GM12878 (cell line): Measurements from ENCODE around the gene IP6K3. TPM values are rescaled to one million over a fixed set of nuclear protein-coding genes. Genes with fewer than 3 reads are reported as not detected.

Source experiments
- ATAC-seq: fragments of 200-7000 bp; cut with Tn5 transposase; 3 replicates; pipeline ENCODE4 v1.9.1; 2020; ENCODE audit warnings: mild to moderate bottlenecking, moderate library complexity
- BruUV-seq: library from RNA; stranded (reverse); fragments of 400-500 nt; replicated peaks from 2 replicates; lab custom pipeline; 2021; lab: Mats Ljungman, UMichigan
- CTCF ChIA-PET: fragments of 300-600 bp; sonication (Branson Sonifier 250); formaldehyde crosslinking; extraction: SDS; loops from one replicate; lab custom pipeline; 2021; ENCODE audit warnings: inconsistent platforms; lab: Yijun Ruan, JAX
- POLR2A ChIA-PET: fragments of 350-600 bp; formaldehyde crosslinking; extraction: SDS; loops from one replicate; lab custom pipeline; 2021; ENCODE audit warnings: inconsistent platforms; lab: Charles Lee
- RAD21 ChIA-PET: fragments of 300-600 bp; sonication (Branson Sonifier 250); formaldehyde crosslinking; loops from one replicate; lab custom pipeline; 2023; ENCODE audit warnings: antibody characterized with exemption; ENCODE audit not compliant: unreplicated experiment; lab: Charles Lee
- SMC1A ChIA-PET: fragments of 300-600 bp; sonication (Branson Sonifier 250); formaldehyde crosslinking; loops from one replicate; lab custom pipeline; 2023; ENCODE audit not compliant: unreplicated experiment, uncharacterized antibody; lab: Charles Lee
- DNase-seq: peaks from one replicate; pipeline ENCODE4 v3.0.0-alpha.2; 2011; ENCODE audit warnings: low read depth, low spot score
- FAIRE-seq: peaks from 3 replicates; lab custom pipeline; 2011; peaks lifted over from hg19 to GRCh38; lab: Jason Lieb, UNC
- H2AFZ ChIP-seq: 2 replicates; pipeline ENCODE4 v1.6.0; 2011; ENCODE audit warnings: low read depth, low read length, control low read depth; ENCODE audit not compliant: control insufficient read depth
- H3K27ac ChIP-seq: 2 replicates; pipeline ENCODE4 v1.5.1; 2011; ENCODE audit warnings: control low read depth; ENCODE audit not compliant: control insufficient read depth, insufficient read depth
- H3K27me3 ChIP-seq, 2 experiments: replicated peaks in 1 of 2; 2 replicates each; pipeline versions ENCODE4 v1.6.0 to v1.6.1; 2011; ENCODE audit warnings: low read length in 1 of 2; ENCODE audit not compliant: control insufficient read depth in 2 of 2, insufficient read depth in 2 of 2
- H3K36me3 ChIP-seq, 2 experiments: 2 replicates each; pipeline ENCODE4 v1.5.1; 2011; ENCODE audit warnings: low read length in 1 of 2; ENCODE audit not compliant: control insufficient read depth in 2 of 2, insufficient read depth in 2 of 2
- H3K4me1 ChIP-seq: 2 replicates; pipeline ENCODE4 v1.6.1; 2011; ENCODE audit warnings: mild to moderate bottlenecking, low read length, moderate library complexity, mixed read lengths; ENCODE audit not compliant: control insufficient read depth, insufficient read depth
- H3K4me2 ChIP-seq: 2 replicates; pipeline ENCODE4 v1.6.0; 2011; ENCODE audit warnings: control low read depth; ENCODE audit not compliant: control insufficient read depth, insufficient read depth
- H3K4me3 ChIP-seq: fragments of 200-600 bp; sonication (generic); 2 replicates; pipeline ENCODE4 v1.5.1; 2016
- H3K79me2 ChIP-seq: 2 replicates; pipeline ENCODE4 v1.6.0; 2011; ENCODE audit warnings: low read length; ENCODE audit not compliant: control insufficient read depth, insufficient read depth
- H3K9ac ChIP-seq: 2 replicates; pipeline ENCODE4 v1.8.0; 2011; ENCODE audit warnings: low read length, control low read depth, mixed read lengths; ENCODE audit not compliant: control insufficient read depth, insufficient read depth
- H3K9me3 ChIP-seq: replicated peaks from 3 replicates; pipeline ENCODE4 v1.5.1; 2011; ENCODE audit warnings: mild to moderate bottlenecking, low read length; ENCODE audit not compliant: control insufficient read depth, insufficient read depth
- H4K20me1 ChIP-seq: 2 replicates; pipeline ENCODE4 v1.6.0; 2011; ENCODE audit not compliant: control insufficient read depth, insufficient read depth
- KDM1A ChIP-seq: fragments of 200-600 bp; sonication (generic); IDR thresholded peaks from 2 replicates; pipeline ENCODE4 v1.6.1; 2016; ENCODE audit warnings: borderline replicate concordance
- MYC ChIP-seq: IDR thresholded peaks from 2 replicates; pipeline ENCODE4 v1.6.1; 2011; ENCODE audit warnings: mild to moderate bottlenecking, low read length, moderate library complexity, inconsistent platforms; ENCODE audit not compliant: insufficient read depth, insufficient replicate concordance, insufficient read length, severe bottlenecking
- NR2C2 ChIP-seq: IDR thresholded peaks from 2 replicates; pipeline ENCODE4 v1.6.1; 2011; ENCODE audit warnings: borderline replicate concordance, low read depth; ENCODE audit not compliant: control insufficient read depth, insufficient read length
- ZNF24 ChIP-seq: fragments of 450-650 bp; IDR thresholded peaks from 2 replicates; pipeline ENCODE4 v1.6.1; 2017; ENCODE audit warnings: antibody characterized with exemption, mild to moderate bottlenecking
- WGBS: methylation state at CpG from one replicate; pipeline ENCODE4 v1.1.6; 2016; ENCODE audit warnings: low lambda C conversion rate; ENCODE audit not compliant: insufficient replicate concordance, insufficient coverage; ENCODE audit errors: missing lambda C conversion rate; 5-methylcytosine and 5-hydroxymethylcytosine counted together
- in situ Hi-C: fragments of 300-500 bp; cut with MboI; formaldehyde crosslinking; loops from 9 replicates; pipeline ENCODE4 v1.14.3; 2018; ENCODE audit warnings: mixed read lengths
- intact Hi-C: fragments of 100-400 bp; cut with micrococcal nuclease; formaldehyde crosslinking; loops from one replicate; pipeline ENCODE4 v1.14.2; 2022; ENCODE audit not compliant: unreplicated experiment
- polyA plus RNA-seq, 11 experiments: library from polyadenylated mRNA; depleted of rRNA in 4 of 11; unstranded in 6 of 11; stranded (reverse) in 5 of 11; fragments of >200 nt; fragmentation: Nextera tagmentation in 4 of 11; fragmentation: Illumina TruSeq in 1 of 11; extraction: Ambion mirVana in 4 of 11; extraction: Trizol in 1 of 11; gene quantifications; 1 replicate in 1 of 11; 2 replicates in 10 of 11; pipeline versions ENCODE4 v1.2.1 to v1.2.3, GENCODE V29; 2011 to 2016; ENCODE audit warnings: inconsistent platforms in 2 of 11, missing spikeins in 2 of 11, low read depth in 1 of 11
- total RNA-seq, 4 experiments: library from RNA; depleted of rRNA in 3 of 4; stranded (reverse); fragments of >200 nt in 3 of 4; fragmentation: Illumina TruSeq in 1 of 4; extraction: Trizol in 1 of 4; gene quantifications; 2 replicates each; pipeline versions ENCODE4 v1.2.1 to v1.2.3, GENCODE V29; 2013 to 2021
- TF ChIP-seq, protein P1 (sequence below): fragments of 450-650 bp; IDR thresholded peaks from 2 replicates; pipeline ENCODE4 v1.6.1; 2018; ENCODE audit warnings: mild to moderate bottlenecking, low read depth, moderate library complexity; ENCODE audit not compliant: partially characterized antibody
- TF ChIP-seq, protein P2 (sequence below): IDR thresholded peaks from 2 replicates; pipeline ENCODE4 v1.6.1; 2012; ENCODE audit warnings: low read depth, low read length, improper control_type of control experiment
- TF ChIP-seq, protein P3 (sequence below): fragments of 450-650 bp; IDR thresholded peaks from 2 replicates; pipeline ENCODE4 v1.6.1; 2017; ENCODE audit warnings: mild to moderate bottlenecking, moderate library complexity
- TF ChIP-seq, protein P4 (sequence below): fragments of 450-650 bp; IDR thresholded peaks from 2 replicates; pipeline ENCODE4 v1.6.1; 2014; ENCODE audit warnings: mild to moderate bottlenecking

The IP6K3 gene
- total and polyA plus RNA-seq, 10 of the 15 experiments (the other 5 are each of a cell fraction or from before 2014, with no cell fraction given): 0.02 to 0.15 (median 0.09) TPM; not detected in 7

DNA sequence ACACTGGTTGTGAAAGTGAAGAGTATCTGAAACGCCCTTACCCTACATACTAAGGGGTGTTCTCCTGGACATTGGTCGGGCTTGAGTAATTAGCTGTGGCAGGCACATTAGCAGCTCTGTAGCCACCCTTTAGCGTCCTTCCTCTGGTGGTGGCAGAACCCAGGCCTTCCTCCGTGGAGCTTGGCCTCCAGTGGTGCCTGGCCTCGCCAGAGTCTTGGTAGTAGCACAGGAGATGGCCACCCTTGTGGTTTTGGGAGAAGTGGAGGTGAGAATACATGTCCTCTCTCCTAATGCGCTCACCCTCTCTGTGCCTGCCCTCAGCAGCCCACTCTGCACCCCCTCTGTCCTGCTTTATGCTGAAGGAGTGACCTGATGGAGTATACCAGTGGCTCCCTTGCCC is 17.6 kb downstream of the IP6K3 start (continued):
- TF ChIP-seq, protein P1, sequence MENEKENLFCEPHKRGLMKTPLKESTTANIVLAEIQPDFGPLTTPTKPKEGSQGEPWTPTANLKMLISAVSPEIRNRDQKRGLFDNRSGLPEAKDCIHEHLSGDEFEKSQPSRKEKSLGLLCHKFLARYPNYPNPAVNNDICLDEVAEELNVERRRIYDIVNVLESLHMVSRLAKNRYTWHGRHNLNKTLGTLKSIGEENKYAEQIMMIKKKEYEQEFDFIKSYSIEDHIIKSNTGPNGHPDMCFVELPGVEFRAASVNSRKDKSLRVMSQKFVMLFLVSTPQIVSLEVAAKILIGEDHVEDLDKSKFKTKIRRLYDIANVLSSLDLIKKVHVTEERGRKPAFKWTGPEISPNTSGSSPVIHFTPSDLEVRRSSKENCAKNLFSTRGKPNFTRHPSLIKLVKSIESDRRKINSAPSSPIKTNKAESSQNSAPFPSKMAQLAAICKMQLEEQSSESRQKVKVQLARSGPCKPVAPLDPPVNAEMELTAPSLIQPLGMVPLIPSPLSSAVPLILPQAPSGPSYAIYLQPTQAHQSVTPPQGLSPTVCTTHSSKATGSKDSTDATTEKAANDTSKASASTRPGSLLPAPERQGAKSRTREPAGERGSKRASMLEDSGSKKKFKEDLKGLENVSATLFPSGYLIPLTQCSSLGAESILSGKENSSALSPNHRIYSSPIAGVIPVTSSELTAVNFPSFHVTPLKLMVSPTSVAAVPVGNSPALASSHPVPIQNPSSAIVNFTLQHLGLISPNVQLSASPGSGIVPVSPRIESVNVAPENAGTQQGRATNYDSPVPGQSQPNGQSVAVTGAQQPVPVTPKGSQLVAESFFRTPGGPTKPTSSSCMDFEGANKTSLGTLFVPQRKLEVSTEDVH: no peak
- no peak for TF ChIP-seq KDM1A
- no peak for TF ChIP-seq MYC
- TF ChIP-seq ZNF24: no peak
- TF ChIP-seq NR2C2: no peak
- TF ChIP-seq, protein P2, sequence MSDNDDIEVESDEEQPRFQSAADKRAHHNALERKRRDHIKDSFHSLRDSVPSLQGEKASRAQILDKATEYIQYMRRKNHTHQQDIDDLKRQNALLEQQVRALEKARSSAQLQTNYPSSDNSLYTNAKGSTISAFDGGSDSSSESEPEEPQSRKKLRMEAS: no peak

DNA sequence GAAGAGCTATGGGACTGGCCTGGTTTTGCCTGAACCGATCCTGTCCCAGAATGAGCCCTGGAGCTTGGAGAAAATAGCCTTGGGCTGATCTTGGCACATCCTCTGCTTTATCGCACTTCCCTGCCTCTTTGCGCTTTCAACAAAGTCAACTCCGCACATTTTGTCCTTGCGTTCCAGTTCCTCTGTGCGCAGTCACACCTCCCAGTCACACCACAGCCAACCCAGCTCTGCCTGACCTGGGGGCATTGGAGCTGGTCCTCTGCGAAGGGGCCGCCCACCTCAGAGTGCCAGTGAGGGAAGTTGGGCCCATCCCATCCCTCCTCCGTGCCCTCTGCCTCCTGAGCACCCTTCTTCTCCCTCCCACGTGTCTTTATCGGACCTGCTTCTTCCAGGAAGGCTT is 18.3 kb downstream of the IP6K3 start:
- CTCF ChIA-PET: interaction anchor here (0.9 to 1.0 kb wide), 2 partner anchors 17 to 38 kb away, joined by 3 read pairs; partner anchors contain the start of gene UQCC2
- TF ChIP-seq, protein P3, sequence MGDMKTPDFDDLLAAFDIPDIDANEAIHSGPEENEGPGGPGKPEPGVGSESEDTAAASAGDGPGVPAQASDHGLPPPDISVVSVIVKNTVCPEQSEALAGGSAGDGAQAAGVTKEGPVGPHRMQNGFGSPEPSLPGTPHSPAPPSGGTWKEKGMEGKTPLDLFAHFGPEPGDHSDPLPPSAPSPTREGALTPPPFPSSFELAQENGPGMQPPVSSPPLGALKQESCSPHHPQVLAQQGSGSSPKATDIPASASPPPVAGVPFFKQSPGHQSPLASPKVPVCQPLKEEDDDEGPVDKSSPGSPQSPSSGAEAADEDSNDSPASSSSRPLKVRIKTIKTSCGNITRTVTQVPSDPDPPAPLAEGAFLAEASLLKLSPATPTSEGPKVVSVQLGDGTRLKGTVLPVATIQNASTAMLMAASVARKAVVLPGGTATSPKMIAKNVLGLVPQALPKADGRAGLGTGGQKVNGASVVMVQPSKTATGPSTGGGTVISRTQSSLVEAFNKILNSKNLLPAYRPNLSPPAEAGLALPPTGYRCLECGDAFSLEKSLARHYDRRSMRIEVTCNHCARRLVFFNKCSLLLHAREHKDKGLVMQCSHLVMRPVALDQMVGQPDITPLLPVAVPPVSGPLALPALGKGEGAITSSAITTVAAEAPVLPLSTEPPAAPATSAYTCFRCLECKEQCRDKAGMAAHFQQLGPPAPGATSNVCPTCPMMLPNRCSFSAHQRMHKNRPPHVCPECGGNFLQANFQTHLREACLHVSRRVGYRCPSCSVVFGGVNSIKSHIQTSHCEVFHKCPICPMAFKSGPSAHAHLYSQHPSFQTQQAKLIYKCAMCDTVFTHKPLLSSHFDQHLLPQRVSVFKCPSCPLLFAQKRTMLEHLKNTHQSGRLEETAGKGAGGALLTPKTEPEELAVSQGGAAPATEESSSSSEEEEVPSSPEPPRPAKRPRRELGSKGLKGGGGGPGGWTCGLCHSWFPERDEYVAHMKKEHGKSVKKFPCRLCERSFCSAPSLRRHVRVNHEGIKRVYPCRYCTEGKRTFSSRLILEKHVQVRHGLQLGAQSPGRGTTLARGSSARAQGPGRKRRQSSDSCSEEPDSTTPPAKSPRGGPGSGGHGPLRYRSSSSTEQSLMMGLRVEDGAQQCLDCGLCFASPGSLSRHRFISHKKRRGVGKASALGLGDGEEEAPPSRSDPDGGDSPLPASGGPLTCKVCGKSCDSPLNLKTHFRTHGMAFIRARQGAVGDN: no peak
- TF ChIP-seq, protein P4, sequence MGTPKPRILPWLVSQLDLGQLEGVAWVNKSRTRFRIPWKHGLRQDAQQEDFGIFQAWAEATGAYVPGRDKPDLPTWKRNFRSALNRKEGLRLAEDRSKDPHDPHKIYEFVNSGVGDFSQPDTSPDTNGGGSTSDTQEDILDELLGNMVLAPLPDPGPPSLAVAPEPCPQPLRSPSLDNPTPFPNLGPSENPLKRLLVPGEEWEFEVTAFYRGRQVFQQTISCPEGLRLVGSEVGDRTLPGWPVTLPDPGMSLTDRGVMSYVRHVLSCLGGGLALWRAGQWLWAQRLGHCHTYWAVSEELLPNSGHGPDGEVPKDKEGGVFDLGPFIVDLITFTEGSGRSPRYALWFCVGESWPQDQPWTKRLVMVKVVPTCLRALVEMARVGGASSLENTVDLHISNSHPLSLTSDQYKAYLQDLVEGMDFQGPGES: no peak
- TF ChIP-seq, all 136 proteins: peak for 0
- no peak for FAIRE-seq
- Histone ChIP-seq H3K9me3 (no peaks in the 10 kb centered on the region), H2AFZ (no peak overlapping the region), H3K4me1 (no peaks in the 10 kb centered on the region), H3K36me3 (no peaks in the 10 kb centered on the region), H3K79me2 (no peaks in the 10 kb centered on the region), H3K27me3 (peaks cover 4 to 11% of the 10 kb centered on the region in 2 experiments; a peak in 2 of 4 replicates), H3K4me2 (no peak overlapping the region), H4K20me1 (no peaks in the 10 kb centered on the region; the same call in 1 of the 2 replicates), H3K9ac (no peak overlapping the region), H3K4me3 (no peak overlapping the region), H3K27ac (no peak overlapping the region)
- SMC1A ChIA-PET: no interaction called here
- DNase-seq: no peak
- RAD21 ChIA-PET: no interaction called here
- POLR2A ChIA-PET: no interaction called here
- in situ Hi-C loops (no loop called here), intact Hi-C loops (no loop called here)
- no TSS peak for BruUV-seq
- no peak for ATAC-seq
- WGBS: 69% methylated on average over 11 of the region's 11 CpGs
